T-helper 1 cell treated with Interleukin-12 subunit alpha and Interleukin-12 subunit beta and Interleukin-4 antibody, amounts not matched to agents 30 ng/mL and 1 ng/mL, for 36 hours (primary cell): ENCODE data around the gene GSTM5. TPM values are rescaled to one million over a fixed set of nuclear protein-coding genes. Genes with fewer than 3 reads are reported as not detected.
"Not testable (repeated sequence)": the region's sequence is repeated elsewhere in the genome, so short reads cannot be mapped to it uniquely, and the experiment has no call there.

Source experiments
- intact Hi-C: fragments of 100-400 bp; cut with micrococcal nuclease; formaldehyde crosslinking; loops from one replicate; pipeline ENCODE4 v1.15.1; 2024
- total RNA-seq: library from RNA; stranded (reverse); gene quantifications from 2 replicates; pipeline ENCODE4 v1.2.3, GENCODE V29; 2022

The GSTM5 gene
- total RNA-seq, 1 donor from 2014 or later, result not detected

GRCh38 chr1:109760581-109761226 is 48.7 kb downstream of the GSTM5 start:
- intact Hi-C loops, result no loop called here

- intact Hi-C loops, result no loop called here
Measured at GRCh38 chr1:109761227-109762038, 49.4 kb downstream of the GSTM5 start.

DNA sequence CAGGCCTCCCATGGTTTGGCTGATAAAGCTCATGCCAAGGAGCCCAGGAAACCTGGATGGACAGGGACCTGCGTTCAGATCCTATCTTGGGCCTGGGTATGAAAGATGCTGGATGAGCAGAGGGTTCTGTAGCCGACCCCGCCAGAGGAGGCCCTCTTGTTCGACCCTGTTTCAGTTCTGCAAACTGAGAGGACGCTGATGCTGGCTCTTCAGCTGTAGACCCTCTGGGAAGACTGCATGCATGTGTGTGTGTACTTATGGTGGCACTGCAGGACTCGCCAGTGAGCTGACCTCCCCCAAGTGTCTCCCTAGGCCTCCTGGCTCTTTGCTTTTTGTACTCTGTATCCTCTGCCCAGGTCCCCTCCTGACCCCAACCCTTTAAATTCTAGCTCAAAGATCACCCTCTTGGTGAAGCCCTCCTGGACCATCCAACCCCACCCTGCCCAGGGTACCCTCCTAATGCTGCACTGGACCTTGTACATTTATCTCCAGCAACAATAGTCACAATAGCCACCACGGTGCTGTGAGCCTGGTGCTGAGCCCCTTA is 50.1 kb downstream of the GSTM5 start:
- intact Hi-C loops, result no loop called here

- intact Hi-C loops, result no loop called here
Measured at GRCh38 chr1:109762821-109763645, 51.0 kb downstream of the GSTM5 start.

- intact Hi-C loops, result no loop called here
Measured at GRCh38 chr1:109763646-109764415, 51.8 kb downstream of the GSTM5 start, which contains the start of gene EPS8L3. EPS8L3 (minus strand) TSS chr1:109763923; CDS start chr1:109761749, 2,174 bp downstream.

GRCh38 chr1:109764561-109765482 is 52.8 kb downstream of the GSTM5 start:
- intact Hi-C loops, result no loop called here

DNA sequence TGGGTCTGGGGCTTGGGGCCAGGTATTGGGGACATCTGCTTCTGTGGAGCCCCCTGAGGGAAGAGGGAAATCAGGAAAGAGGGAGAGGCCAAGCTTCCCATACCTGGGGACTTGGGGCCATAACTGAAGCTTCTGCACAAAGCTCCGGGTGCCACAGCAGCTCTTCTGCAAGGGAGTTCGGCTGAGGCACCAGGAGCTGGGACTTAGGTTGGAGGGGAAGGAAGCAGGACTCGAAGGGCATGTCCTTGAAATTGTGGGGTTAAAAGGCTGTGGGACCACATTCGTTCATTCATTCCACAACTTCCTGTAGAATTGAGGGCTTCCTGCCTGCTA is 53.4 kb downstream of the GSTM5 start:
- intact Hi-C loops, result no loop called here

DNA sequence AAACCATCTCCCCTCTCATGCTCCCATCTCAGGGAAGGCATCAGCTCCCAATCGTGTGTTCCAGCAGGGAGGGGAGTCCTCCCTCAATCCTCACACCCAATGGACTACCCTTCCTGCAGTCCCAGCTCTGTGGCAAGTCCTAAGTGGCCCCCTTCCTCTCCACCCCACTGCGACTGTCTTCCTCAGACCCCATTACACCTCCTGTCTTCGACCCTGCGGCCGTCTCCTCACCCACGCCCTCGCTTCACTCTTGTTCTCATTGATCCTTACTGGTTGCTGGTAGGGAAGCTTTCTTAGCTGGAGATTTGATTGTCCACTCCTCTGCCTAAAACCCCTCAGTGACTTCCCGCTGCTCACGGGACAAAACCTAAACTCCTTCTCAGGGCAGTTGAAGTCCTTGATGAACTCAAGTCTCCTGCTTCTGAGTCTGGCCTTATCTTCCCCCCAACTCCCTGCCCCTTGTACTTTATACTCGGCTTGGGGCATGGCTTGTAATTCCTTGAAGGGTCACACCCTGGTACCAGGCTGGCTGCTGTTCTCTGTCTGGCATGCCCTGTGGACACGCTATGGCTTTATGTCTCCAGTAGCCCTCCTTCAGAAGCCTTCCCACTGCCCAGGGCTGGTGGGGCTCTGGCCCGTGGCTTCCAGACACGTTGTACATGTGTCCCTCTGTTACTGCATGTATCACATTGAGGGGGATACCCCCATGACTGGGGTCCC is 54.0 kb downstream of the GSTM5 start:
- intact Hi-C loops, result no loop called here

DNA sequence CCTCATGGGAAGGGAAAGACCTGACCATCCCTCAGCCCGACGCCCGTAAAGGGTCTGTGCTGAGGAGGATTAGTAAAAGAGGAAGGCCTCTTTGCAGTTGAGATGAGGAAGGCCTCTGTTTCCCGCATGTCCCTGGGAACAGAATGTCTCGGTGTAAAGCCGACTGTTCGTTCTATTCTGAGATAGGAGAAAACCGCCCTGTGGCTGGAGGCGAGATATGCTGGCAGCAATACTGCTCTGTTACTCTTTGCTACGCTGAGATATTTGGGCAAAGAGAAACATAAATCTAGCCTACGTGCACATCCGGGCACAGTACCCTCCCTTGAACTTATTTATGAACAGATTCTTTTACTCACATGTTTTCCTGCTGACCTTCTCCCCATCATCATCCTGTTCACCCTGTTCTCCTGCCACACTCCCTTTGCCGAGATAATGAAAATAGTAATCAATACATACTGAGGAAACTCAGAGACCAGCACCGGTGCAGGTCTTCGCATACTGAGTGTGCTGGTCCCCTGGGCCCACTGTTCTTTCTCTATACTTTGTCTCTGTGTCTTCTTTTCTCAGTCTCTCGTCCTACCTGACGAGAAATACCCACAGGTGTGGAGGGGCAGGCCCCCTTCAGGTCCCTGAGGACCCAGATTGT is 55.1 kb downstream of the GSTM5 start:
- intact Hi-C loops, result not testable (repeated sequence)

Other genes with a start within 250 kb of the GSTM5 start
- gene SYPL2, start 245.7 kb upstream of the GSTM5 start, total RNA-seq, result not detected in 2 replicates
- gene ATXN7L2, start 228.3 kb upstream of the GSTM5 start, total RNA-seq, result 11.3 and 13.0 TPM in 2 replicates
- 22.5 and 24.1 TPM in 2 replicates for gene CYB561D1, start 218.2 kb upstream of the GSTM5 start, total RNA-seq
- 1.1 and 1.2 TPM in 2 replicates for gene AMIGO1, start 202.5 kb upstream of the GSTM5 start, total RNA-seq
- 0.15 TPM in 1 of 2 replicates, not detected in the other for gene GPR61, start 172.4 kb upstream of the GSTM5 start, total RNA-seq
- gene GNAI3, start 163.6 kb upstream of the GSTM5 start, total RNA-seq, result 10.0 TPM in 2 replicates
- gene GNAT2, start 92.6 kb upstream of the GSTM5 start, total RNA-seq, result 0.15 TPM in 1 of 2 replicates, not detected in the other
- gene AMPD2, start 92.4 kb upstream of the GSTM5 start, total RNA-seq, result 88.5 and 93.2 TPM in 2 replicates
- 24.8 and 25.6 TPM in 2 replicates for gene GSTM4, start 56.2 kb upstream of the GSTM5 start, total RNA-seq
- 49.8 and 52.0 TPM in 2 replicates for gene GSTM2, start 44.2 kb upstream of the GSTM5 start, total RNA-seq
- gene GSTM1, start 24.4 kb upstream of the GSTM5 start, total RNA-seq, result 67.8 and 72.8 TPM in 2 replicates
- gene GSTM3, start 28.8 kb downstream of the GSTM5 start, total RNA-seq, result 7.6 and 8.1 TPM in 2 replicates
- not detected in 2 replicates for gene EPS8L3, start 51.7 kb downstream of the GSTM5 start, total RNA-seq
- gene CSF1, start 198.6 kb downstream of the GSTM5 start, total RNA-seq, result 215 and 216 TPM in 2 replicates